IgD-negative memory B cell (primary cell): ENCODE data around the gene KCNMB3. TPM values are rescaled to one million over a fixed set of nuclear protein-coding genes. Genes with fewer than 3 reads are reported as not detected.
"Not testable (repeated sequence)": the region's sequence is repeated elsewhere in the genome, so short reads cannot be mapped to it uniquely, and the experiment has no call there.

Experiments
- H3K27ac Mint-ChIP-seq, 3 donors: one replicate each; pipeline ENCODE4 v1.8.0; 2020 to 2022; ENCODE audit warnings: mild to moderate bottlenecking in 3 of 3, mixed read lengths in 3 of 3, moderate library complexity in 1 of 3
- H3K27me3 Mint-ChIP-seq: one replicate; pipeline ENCODE4 v1.8.0; 2021; ENCODE audit warnings: mixed read lengths
- H3K36me3 Mint-ChIP-seq: one replicate; pipeline ENCODE4 v1.8.0; 2020; ENCODE audit warnings: mild to moderate bottlenecking, mixed read lengths
- H3K4me1 Mint-ChIP-seq, 3 donors: one replicate each; pipeline ENCODE4 v1.8.0; 2020 to 2022; ENCODE audit warnings: mixed read lengths in 3 of 3, mild to moderate bottlenecking in 1 of 3
- H3K4me3 Mint-ChIP-seq, 4 donors: one replicate each; pipeline ENCODE4 v1.8.0; 2020 to 2022; ENCODE audit warnings: mild to moderate bottlenecking in 4 of 4, mixed read lengths in 4 of 4, moderate library complexity in 3 of 4
- H3K9me3 Mint-ChIP-seq, 3 donors: one replicate each; pipeline ENCODE4 v1.8.0; 2020 to 2021; ENCODE audit warnings: mixed read lengths in 3 of 3, mild to moderate bottlenecking in 1 of 3
- polyA plus RNA-seq: library from polyadenylated mRNA; unstranded; fragments of 300-500 nt; fragmentation: Illumina TruSeq; gene quantifications from one replicate; pipeline ENCODE4 v1.2.3, GENCODE V29; 2021

Gene KCNMB3
- polyA plus RNA-seq, 1 donor from 2014 or later, result 3.4 TPM

GRCh38 chr3:179274434-179274833 lies 23.5 kb upstream of the KCNMB3 start:
- not testable (repeated sequence) for H3K4me3 Mint-ChIP-seq, H3K4me1 Mint-ChIP-seq, H3K27me3 Mint-ChIP-seq, H3K27ac Mint-ChIP-seq, H3K36me3 Mint-ChIP-seq, H3K9me3 Mint-ChIP-seq

GRCh38 chr3:179272385-179272784 lies 21.5 kb upstream of the KCNMB3 start:
- peaks cover 0 to 6% (median 4%) of the 10 kb centered on the region in 3 donors for H3K4me1 Mint-ChIP-seq
- no peaks in the 10 kb centered on the region for H3K27me3 Mint-ChIP-seq
- no peaks in the 10 kb centered on the region for H3K36me3 Mint-ChIP-seq
- H3K27ac Mint-ChIP-seq, result no peak overlapping the region
- H3K9me3 Mint-ChIP-seq, result no peaks in the 10 kb centered on the region
- no peak overlapping the region for H3K4me3 Mint-ChIP-seq

GRCh38 chr3:179269152-179269707 lies 18.3 kb upstream of the KCNMB3 start:
- no peaks in the 10 kb centered on the region for H3K9me3 Mint-ChIP-seq
- no peaks in the 10 kb centered on the region for H3K27me3 Mint-ChIP-seq
- no peak overlapping the region for H3K27ac Mint-ChIP-seq

GRCh38 chr3:179268400-179269051 lies 17.6 kb upstream of the KCNMB3 start:
- no peaks in the 10 kb centered on the region for H3K9me3 Mint-ChIP-seq
- H3K4me3 Mint-ChIP-seq, result no peak overlapping the region
- peaks cover 19 to 33% (median 29%) of the 10 kb centered on the region in 3 donors for H3K4me1 Mint-ChIP-seq
- no peaks in the 10 kb centered on the region for H3K27me3 Mint-ChIP-seq
- no peaks in the 10 kb centered on the region for H3K36me3 Mint-ChIP-seq
- peak overlapping the region in 1 of 3 donors; percentile 91 for H3K27ac Mint-ChIP-seq

More at GRCh38 chr3:179269152-179269707, 18.3 kb upstream of the KCNMB3 start:
- no peak overlapping the region for H3K4me3 Mint-ChIP-seq
- H3K4me1 Mint-ChIP-seq, result peaks cover 19 to 33% (median 26%) of the 10 kb centered on the region in 3 donors
- H3K36me3 Mint-ChIP-seq, result no peaks in the 10 kb centered on the region

GRCh38 chr3:179266701-179267211 lies 15.8 kb upstream of the KCNMB3 start:
- Mint-ChIP-seq H3K27ac (peak overlapping the region in 2 of 3 donors; percentile 31 to 63), H3K4me1 (peaks cover 21 to 36% (median 30%) of the 10 kb centered on the region in 3 donors), H3K36me3 (no peaks in the 10 kb centered on the region), H3K4me3 (peak overlapping the region; percentile 41 to 93 (median 82)), H3K9me3 (no peaks in the 10 kb centered on the region), H3K27me3 (no peaks in the 10 kb centered on the region)

GRCh38 chr3:179265875-179266274 lies 15.0 kb upstream of the KCNMB3 start:
- Mint-ChIP-seq H3K27ac (peak overlapping the region in 2 of 3 donors; percentile 6 to 82), H3K4me1 (peaks cover 24 to 39% (median 35%) of the 10 kb centered on the region in 3 donors), H3K27me3 (no peaks in the 10 kb centered on the region), H3K4me3 (peak overlapping the region in 3 of 4 donors; percentile 79 to 93 (median 85)), H3K9me3 (no peaks in the 10 kb centered on the region), H3K36me3 (no peaks in the 10 kb centered on the region)

GRCh38 chr3:179265092-179265491 lies 14.2 kb upstream of the KCNMB3 start:
- H3K9me3 Mint-ChIP-seq, result peaks cover 0 to 7% (median 2%) of the 10 kb centered on the region in 3 donors
- H3K4me1 Mint-ChIP-seq, result peaks cover 32 to 42% (median 39%) of the 10 kb centered on the region in 3 donors
- H3K27ac Mint-ChIP-seq, result no peak overlapping the region
- peak overlapping the region in 3 of 4 donors; percentile 60 to 91 (median 73) for H3K4me3 Mint-ChIP-seq
- H3K27me3 Mint-ChIP-seq, result no peaks in the 10 kb centered on the region
- H3K36me3 Mint-ChIP-seq, result no peaks in the 10 kb centered on the region

GRCh38 chr3:179264449-179264848 lies 13.5 kb upstream of the KCNMB3 start:
- Mint-ChIP-seq H3K4me1 (peaks cover 38 to 49% (median 41%) of the 10 kb centered on the region in 3 donors), H3K36me3 (no peaks in the 10 kb centered on the region), H3K9me3 (peaks cover 0 to 13% (median 2%) of the 10 kb centered on the region in 3 donors), H3K27ac (no peak overlapping the region), H3K27me3 (no peaks in the 10 kb centered on the region), H3K4me3 (peak overlapping the region in 2 of 4 donors; percentile 41 to 73)

- Mint-ChIP-seq H3K27ac (no peak overlapping the region), H3K36me3 (peaks cover 2% of the 10 kb centered on the region)
These were observed 12.2 kb upstream of the KCNMB3 start for GRCh38 chr3:179263134-179263533.

GRCh38 chr3:179260949-179261765 lies 10.2 kb upstream of the KCNMB3 start:
- H3K4me1 Mint-ChIP-seq, result peaks cover 32 to 45% (median 35%) of the 10 kb centered on the region in 3 donors
- H3K4me3 Mint-ChIP-seq, result peak overlapping the region; percentile 85 to 95 (median 91)
- H3K27ac Mint-ChIP-seq, result peak overlapping the region; percentile 4 to 83 (median 57)
- H3K27me3 Mint-ChIP-seq, result no peaks in the 10 kb centered on the region
- H3K36me3 Mint-ChIP-seq, result peaks cover 2% of the 10 kb centered on the region
- peaks cover 0 to 14% (median 4%) of the 10 kb centered on the region in 3 donors for H3K9me3 Mint-ChIP-seq

More at GRCh38 chr3:179263134-179263533, 12.2 kb upstream of the KCNMB3 start:
- Mint-ChIP-seq H3K4me3 (no peak overlapping the region), H3K4me1 (peaks cover 42 to 56% (median 44%) of the 10 kb centered on the region in 3 donors), H3K9me3 (peaks cover 0 to 14% (median 4%) of the 10 kb centered on the region in 3 donors), H3K27me3 (no peaks in the 10 kb centered on the region)

GRCh38 chr3:179259959-179260756 lies 9.2 kb upstream of the KCNMB3 start:
- not testable (repeated sequence) for H3K36me3 Mint-ChIP-seq, H3K27me3 Mint-ChIP-seq
- Mint-ChIP-seq H3K4me3 (peak overlapping the region; percentile 83 to 95 (median 89)), H3K27ac (peak overlapping the region in 2 of 3 donors; percentile 4 to 83), H3K4me1 (peaks cover 27 to 46% (median 30%) of the 10 kb centered on the region in 3 donors), H3K9me3 (peaks cover 0 to 14% (median 4%) of the 10 kb centered on the region in 3 donors)

GRCh38 chr3:179258820-179259219 lies 7.9 kb upstream of the KCNMB3 start:
- Mint-ChIP-seq H3K27me3 (no peaks in the 10 kb centered on the region), H3K4me3 (peak overlapping the region in 3 of 4 donors; percentile 32 to 88 (median 39)), H3K36me3 (peaks cover 2% of the 10 kb centered on the region), H3K9me3 (peaks cover 0 to 14% (median 4%) of the 10 kb centered on the region in 3 donors), H3K27ac (peak overlapping the region in 1 of 3 donors; percentile 86), H3K4me1 (peaks cover 19 to 36% (median 28%) of the 10 kb centered on the region in 3 donors)

GRCh38 chr3:179257742-179258141 lies 6.8 kb upstream of the KCNMB3 start:
- Mint-ChIP-seq H3K4me1 (peaks cover 19 to 36% (median 28%) of the 10 kb centered on the region in 3 donors), H3K4me3 (peak overlapping the region in 1 of 4 donors; percentile 65), H3K9me3 (peaks cover 0 to 14% (median 4%) of the 10 kb centered on the region in 3 donors)
- H3K36me3 Mint-ChIP-seq, H3K27ac Mint-ChIP-seq, H3K27me3 Mint-ChIP-seq: not testable (repeated sequence)

GRCh38 chr3:179256813-179257212 lies 5.9 kb upstream of the KCNMB3 start:
- Mint-ChIP-seq H3K27ac (no peak overlapping the region), H3K9me3 (peaks cover 0 to 14% (median 4%) of the 10 kb centered on the region in 3 donors), H3K36me3 (peaks cover 2% of the 10 kb centered on the region), H3K4me1 (peaks cover 16 to 36% (median 26%) of the 10 kb centered on the region in 3 donors), H3K4me3 (no peak overlapping the region), H3K27me3 (no peaks in the 10 kb centered on the region)
